ENCODE results near the gene FZR1.

The FZR1 gene

DNA sequence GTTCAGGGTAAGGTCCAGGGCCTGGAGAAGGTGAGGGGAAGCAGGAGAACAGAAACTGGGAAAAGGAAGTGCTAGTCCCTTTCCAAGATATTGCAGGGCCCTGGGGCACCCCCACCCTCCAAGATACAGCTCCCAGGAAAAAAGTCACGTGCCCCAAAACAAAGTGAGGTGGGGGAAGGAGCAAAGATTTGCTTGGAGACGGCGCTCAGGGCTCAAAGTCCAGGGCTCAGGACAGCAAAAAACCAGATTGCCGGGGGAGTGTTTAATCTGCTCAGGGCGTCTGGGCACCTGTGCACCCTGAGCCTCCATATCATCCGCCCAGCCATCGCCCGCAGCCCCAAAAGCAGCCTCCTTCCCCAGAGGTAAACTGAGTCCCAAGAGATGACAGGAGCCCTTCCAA is 32.1 kb upstream of the FZR1 start:
- no peak for DNase-seq

- DNase-seq, result no peak
Observed at GRCh38 chr19:3474614-3475013, 31.5 kb upstream of the FZR1 start.

DNA sequence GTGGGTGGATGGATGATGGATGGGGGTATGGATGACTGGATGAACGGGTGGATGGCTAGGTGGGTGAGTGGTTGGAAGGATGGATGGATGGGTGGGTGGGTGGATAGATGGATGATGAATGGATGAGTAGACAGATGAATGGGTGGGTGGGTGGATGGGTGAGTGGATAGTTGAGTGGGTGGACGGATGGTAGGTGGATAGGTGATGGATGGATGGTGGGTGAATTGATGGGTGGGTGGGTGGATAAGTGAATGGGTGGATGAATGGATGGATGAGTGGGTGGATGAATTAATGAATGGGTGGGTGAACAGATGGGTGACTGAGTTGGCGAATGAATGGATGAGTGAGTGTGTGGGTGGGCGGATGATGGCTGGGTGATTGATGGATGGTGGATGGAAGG is 30.7 kb upstream of the FZR1 start:
- no peak for DNase-seq

GRCh38 chr19:3476830-3477229 is 29.3 kb upstream of the FZR1 start:
- DNase-seq, result no peak

- no peak for DNase-seq
Observed at GRCh38 chr19:3477506-3477905, 28.6 kb upstream of the FZR1 start.

DNA sequence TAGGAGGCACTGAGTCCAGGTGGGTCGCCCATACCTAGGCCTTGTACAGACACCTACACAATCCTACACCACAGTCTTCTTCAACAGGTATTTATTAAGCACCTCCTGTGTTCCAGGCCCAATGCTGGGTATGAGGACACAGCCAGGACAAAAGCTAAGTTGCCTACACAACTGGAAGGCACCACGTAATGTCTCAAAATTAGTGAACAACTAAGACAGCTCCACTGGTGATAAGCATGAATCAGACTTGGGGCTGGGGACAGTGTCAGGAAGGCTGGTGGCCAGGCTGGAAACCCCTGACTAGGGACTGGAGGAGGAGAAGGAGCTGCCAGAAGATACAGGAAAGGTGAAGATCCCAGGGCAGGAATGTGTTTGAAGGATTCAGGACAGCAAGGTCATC is 28.2 kb upstream of the FZR1 start:
- DNase-seq, result no peak

DNA sequence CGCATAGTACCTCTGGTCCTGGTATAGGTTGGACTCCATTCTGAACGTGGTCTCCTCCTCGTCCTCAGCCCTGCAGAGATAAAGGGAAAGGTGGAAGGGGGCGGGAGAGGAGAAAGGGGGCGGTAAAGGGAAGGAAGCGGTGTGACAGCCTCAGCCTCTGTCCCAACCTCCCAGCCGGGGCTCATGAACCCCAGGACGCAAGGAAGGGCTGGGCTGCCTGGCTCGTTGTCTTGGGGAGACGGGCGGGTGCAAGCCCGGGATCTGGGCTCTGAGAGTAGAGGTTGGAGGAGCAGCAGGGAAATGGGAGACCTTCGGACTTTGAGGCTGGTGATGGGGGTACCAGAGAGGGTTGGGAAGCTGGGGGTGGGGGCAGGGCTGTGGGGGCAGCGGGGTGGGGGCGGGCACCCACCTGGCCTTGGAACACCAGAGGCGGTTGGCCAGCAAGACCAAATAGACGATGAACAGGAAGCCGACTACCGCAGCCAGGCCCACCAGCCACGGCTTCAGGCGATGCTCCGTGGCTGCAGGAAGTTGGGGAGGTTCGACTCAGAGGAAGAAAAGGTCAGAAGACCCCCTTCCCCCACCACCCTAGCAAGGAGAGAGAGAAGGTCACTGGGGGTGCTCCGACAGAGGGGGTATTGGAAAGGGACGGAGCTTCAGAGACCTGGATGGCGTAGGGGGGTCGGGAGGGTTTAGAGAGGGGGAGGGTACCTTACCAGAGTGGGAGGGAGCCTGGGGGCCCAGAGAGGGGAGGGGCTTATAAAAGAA is 27.5 kb upstream of the FZR1 start:
- DNase-seq, result peak; percentile 57

DNA sequence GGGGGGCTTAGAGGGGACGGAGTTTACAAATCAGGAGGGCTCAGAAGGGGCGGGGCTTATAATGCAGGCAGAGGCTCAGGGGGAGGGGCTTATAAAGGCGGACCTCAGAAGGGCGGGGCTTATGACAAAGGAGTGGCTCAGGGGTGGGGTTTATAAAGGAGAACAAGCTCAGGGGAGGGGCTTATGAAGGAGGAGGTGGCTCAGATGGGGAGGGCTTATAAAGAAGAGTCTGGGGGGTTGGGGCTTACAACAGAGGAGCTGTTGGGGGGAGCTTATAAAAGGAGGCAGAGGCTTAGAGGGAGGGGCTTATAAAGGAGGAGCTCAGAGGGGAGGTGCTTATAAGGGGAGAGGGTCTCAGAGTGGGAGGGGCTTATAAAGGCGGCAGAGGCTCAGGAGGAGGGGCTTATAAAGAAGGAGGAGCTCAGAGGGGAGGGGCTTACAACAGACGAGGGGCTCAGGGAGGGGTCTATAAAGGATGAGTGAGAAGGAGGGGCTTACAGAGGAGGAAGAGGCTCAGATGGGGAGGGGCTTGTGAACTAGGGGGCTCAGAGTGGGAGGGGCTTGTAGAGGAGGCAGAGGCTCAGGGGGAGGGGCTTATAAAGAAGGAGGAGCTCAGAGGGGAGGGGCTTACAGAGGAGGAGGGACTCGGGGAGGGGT is 26.8 kb upstream of the FZR1 start:
- peak; percentile 76 for DNase-seq

GRCh38 chr19:3479834-3480215 is 26.3 kb upstream of the FZR1 start:
- no peak for DNase-seq

- DNase-seq, result no peak
Observed at GRCh38 chr19:3480383-3481091, 25.6 kb upstream of the FZR1 start, which contains the start of gene SMIM24. SMIM24 (minus strand) TSS chr19:3480525; CDS start chr19:3480463, 62 bp downstream.

- DNase-seq, result no peak
Observed at GRCh38 chr19:3481241-3482090, 24.6 kb upstream of the FZR1 start.

GRCh38 chr19:3482507-3483225 is 23.4 kb upstream of the FZR1 start:
- no peak for DNase-seq

DNA sequence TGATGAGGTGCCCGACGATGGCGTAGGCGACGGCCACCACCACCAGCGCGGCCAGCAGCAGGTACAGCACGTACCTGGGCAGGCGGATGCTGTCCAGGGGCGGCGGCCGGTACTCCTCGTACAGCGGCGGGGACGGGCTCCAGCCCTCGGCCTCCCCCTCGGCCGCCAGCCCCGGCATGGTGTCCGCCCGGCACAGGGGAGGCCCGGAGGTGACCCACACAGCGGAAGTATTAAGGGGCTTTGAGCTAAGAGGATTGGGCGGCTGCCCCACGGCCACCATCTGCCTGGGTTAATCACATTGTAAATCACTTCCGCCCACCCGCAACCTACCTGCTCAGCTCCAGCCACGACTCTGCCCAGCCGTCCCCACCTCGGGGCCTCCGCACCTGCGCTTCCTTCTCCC is 22.9 kb upstream of the FZR1 start, which contains the start of gene SMIM44:
SMIM44 (minus strand) TSS at position 216 of the 403 bp plus-strand sequence; CDS start at position 178, 38 bp downstream.
- no peak for DNase-seq

DNA sequence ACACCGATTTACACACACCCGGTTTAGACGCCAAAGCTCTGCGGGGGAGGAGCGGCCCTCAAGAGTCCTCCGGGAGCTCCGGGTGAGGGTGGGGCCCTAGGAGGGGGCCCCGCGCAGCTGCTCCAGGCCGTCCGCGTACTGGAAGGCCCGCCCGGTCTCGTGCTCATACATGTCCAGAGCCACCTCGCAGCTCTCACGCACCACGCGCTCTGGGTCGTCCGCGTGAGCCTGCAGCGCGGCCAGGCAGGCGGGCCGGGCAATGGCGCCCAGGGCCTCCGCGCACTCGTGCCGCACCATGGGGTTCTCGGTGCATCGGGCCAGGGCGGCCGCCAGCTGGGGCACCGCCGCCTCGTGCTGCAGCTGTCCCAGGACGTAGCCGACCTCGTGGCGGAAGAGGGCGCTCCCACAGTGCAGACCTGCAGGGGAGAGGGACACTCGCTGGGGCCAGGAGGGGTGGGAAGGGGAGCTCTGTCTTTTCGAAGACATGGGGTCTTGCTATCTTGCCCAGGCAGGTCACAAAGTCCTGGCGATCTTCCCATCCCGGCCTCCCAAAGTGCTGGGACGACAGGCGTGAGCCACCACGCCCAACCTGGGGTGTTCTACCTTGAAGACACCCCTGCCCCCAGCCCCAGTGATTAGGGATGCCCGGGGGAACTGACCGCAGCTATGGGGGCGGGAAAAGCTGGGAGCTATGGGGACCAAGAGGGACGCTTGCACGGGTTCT is 14.6 kb upstream of the FZR1 start:
- no peak for DNase-seq

DNA sequence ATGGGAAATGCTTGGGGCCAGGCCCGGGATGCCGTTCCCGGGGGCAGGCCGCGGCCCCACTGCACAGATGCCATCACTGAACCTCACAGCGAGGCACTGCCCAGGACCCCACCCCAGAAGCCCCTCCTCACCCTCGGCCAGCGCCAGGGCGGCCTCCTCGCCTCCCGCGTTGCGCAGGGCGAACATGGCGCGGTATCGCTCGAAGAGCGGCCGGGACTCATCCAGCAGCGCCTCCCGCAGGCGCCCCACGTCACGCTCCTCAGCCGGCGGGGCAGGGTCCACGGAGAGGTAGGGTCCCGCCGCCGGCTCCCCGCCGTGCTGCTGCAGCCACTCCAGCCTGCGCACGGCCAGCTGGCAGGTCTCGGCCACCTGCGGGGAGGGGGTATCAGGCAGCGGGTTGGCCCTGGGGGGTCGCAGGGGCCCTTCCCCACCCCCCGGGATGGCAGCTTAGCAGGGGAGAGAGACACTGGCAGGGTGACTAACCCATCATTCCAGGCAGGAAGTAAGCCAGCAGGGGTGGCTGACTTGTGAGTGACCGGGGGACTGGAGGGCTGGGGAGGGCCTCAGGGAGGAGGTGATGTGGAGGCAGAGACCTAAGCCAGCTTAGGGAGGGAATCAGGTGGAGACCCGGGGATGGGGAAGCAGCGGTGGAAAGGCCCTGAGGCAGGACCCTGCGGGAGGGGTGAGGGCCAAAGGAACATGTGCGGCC is 13.8 kb upstream of the FZR1 start:
- no peak for DNase-seq

DNA sequence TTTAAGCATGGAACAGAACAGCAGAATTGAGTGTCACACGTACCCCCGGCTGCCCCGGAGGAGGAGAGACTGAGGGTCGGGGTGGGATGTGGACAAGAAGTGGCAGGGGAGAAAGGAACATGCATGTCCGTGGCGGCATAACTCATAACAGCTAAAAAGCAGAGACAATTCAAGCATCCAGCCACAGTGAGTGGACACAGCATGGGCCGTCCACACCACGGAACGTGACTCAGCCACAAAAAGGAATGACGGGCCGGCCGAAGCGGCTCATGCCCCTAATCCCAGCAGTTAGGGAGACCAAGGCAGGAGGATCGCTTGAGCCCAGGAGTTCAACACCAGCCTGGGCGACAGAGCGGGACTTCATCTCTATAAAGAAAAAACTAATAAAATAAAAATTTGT is 13.2 kb upstream of the FZR1 start:
- DNase-seq, result no peak

DNA sequence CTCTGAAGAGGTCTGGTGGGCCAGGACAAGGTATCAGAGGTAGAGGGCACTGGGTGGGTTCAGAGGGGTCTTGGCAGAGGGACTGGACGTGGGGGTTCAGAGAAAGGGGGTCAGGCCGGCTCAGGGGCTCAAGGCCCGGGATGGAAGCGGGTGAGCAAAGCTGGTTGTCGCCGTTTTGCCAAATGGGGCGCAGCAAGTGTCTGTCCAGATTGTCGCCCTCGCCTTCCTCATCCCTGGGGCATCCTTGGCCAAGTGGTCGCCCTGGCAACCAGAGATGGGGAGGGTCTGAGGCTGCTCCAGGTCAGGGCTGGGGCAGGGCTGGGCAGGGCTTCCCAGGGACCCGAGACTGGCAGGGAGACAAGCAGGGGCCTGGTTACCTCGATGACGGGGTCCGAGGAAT is 12.5 kb upstream of the FZR1 start:
- no peak for DNase-seq

DNA sequence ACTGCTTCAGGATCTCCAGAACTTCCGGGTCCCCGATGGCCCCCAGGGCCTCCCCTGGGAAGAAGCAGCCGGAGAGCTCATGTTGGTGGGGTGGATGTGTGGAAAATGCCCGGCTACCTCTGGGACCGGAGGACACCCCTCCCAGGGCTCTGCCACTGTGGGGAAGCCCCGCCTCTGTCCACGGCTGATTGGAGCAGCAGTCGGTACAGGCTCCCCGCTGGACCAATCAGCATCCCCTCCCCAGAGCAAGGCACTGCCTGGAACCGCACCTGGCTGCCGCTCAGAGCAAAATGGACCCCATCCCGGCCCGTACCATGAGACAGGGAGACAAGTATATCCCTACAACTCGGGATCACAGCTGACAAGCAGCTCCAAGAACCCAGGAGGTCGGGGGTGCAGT is 12.1 kb upstream of the FZR1 start:
- no peak for DNase-seq

DNA sequence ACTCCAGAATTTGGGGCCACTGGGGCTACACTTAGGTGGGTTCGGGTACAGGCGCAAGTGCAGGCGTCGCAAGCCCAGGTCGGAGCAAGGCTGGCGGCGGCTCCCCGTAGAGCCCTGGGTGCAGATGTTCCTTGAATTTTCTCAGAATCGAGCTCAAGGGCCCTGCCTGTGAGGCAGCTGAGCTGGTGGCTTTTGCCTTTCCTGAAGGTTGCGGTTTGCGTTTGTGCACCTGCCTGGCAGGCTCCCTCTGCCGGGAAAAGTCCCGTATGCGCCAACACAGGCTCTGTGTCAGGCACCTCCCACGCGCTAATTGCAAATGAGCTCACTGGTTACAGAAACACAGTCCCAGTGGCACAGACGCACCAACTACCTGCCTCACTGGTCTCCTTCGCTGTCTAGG is 11.6 kb upstream of the FZR1 start:
- no peak for DNase-seq

DNA sequence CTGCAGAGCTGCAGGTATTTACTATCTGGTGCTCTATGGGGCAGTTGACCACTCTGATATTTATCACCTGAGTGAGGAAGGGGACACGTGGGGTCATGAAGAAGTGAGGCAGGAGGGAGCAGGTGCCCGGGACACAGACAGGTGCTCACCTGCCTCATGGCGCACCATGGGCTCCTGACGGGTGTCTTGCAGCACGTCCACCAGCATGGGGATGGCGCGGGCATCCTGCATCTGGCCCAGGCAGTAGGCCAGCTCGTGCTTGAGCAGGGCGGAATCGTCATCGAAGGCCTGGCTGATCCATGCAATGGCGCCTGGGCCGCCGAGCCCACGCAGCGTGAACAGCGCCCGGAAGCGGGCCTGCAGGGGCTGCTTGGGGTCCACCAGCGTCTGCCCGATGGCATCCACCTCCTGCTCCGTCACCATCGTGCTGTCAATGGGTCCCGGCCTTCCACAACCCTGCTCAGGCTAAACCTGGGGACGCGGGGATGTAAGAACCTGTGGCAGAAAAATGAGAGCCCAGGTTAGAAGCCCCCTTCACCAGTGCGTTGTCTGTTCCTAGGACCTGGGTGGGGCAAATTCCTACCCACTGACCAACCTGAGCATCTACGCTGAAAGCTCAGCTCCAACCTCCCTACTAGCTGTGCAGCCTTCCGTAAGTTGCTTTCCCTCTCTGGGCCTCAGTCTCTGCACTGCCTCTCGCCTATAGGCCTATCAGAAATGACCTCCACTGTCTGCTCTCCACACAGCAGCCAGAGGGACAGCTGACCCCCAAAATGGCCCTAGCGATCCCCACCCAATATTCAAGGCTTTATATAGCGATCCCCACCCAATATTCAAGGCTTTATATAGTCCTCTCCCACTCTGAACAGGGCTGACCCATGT is 9.5 kb upstream of the FZR1 start:
- no peak for DNase-seq
